Calu3 (cell line): ENCODE measurements around the gene HOPX. TPM values are rescaled to one million over a fixed set of nuclear protein-coding genes. Genes with fewer than 3 reads are reported as not detected.
"Not testable (repeated sequence)": the region's sequence is repeated elsewhere in the genome, so short reads cannot be mapped to it uniquely, and the experiment has no call there.

Experiments
- BruUV-seq: library from RNA; stranded (reverse); fragments of 400-500 nt; replicated peaks from 2 replicates; lab custom pipeline; 2021; lab: Mats Ljungman, UMichigan
- CTCF ChIA-PET: fragments of 300-600 bp; sonication (Branson Sonifier 250); formaldehyde crosslinking; loops from one replicate; lab custom pipeline; 2022; ENCODE audit warnings: antibody characterized with exemption; lab: Charles Lee
- DNase-seq: peaks from one replicate; pipeline ENCODE4 v3.0.0; 2022
- H3K27ac Mint-ChIP-seq: one replicate; pipeline ENCODE4 v1.8.0; 2022; ENCODE audit warnings: mixed read lengths; ENCODE audit not compliant: unreplicated experiment
- H3K27me3 Mint-ChIP-seq: one replicate; pipeline ENCODE4 v1.8.0; 2022; ENCODE audit warnings: mixed read lengths; ENCODE audit not compliant: unreplicated experiment
- H3K36me3 Mint-ChIP-seq: one replicate; pipeline ENCODE4 v1.8.0; 2022; ENCODE audit warnings: mild to moderate bottlenecking, moderate library complexity, mixed read lengths; ENCODE audit not compliant: insufficient read depth, unreplicated experiment
- H3K4me1 Mint-ChIP-seq: one replicate; pipeline ENCODE4 v1.8.0; 2022; ENCODE audit warnings: mild to moderate bottlenecking, low read depth, mixed read lengths; ENCODE audit not compliant: unreplicated experiment
- H3K4me3 Mint-ChIP-seq: one replicate; pipeline ENCODE4 v1.8.0; 2022; ENCODE audit warnings: mild to moderate bottlenecking, low read depth, moderate library complexity, mixed read lengths; ENCODE audit not compliant: unreplicated experiment
- H3K9me3 Mint-ChIP-seq: one replicate; pipeline ENCODE4 v1.8.0; 2022; ENCODE audit warnings: low read depth, mixed read lengths; ENCODE audit not compliant: unreplicated experiment
- intact Hi-C: fragments of 100-400 bp; cut with micrococcal nuclease; formaldehyde crosslinking; loops from one replicate; pipeline ENCODE4 v1.10.0; 2022; ENCODE audit not compliant: unreplicated experiment
- total RNA-seq: library from RNA; stranded (reverse); gene quantifications from 2 replicates; pipeline ENCODE4 v1.2.3, GENCODE V29; 2022
- TF ChIP-seq, protein P1 (sequence below): fragments of 200-600 bp; IDR thresholded peaks from one replicate; pipeline ENCODE4 v1.8.0; 2022; ENCODE audit warnings: antibody characterized with exemption; ENCODE audit not compliant: unreplicated experiment

Gene HOPX
- total RNA-seq, 1 experiment from 2014 or later = not detected

DNA sequence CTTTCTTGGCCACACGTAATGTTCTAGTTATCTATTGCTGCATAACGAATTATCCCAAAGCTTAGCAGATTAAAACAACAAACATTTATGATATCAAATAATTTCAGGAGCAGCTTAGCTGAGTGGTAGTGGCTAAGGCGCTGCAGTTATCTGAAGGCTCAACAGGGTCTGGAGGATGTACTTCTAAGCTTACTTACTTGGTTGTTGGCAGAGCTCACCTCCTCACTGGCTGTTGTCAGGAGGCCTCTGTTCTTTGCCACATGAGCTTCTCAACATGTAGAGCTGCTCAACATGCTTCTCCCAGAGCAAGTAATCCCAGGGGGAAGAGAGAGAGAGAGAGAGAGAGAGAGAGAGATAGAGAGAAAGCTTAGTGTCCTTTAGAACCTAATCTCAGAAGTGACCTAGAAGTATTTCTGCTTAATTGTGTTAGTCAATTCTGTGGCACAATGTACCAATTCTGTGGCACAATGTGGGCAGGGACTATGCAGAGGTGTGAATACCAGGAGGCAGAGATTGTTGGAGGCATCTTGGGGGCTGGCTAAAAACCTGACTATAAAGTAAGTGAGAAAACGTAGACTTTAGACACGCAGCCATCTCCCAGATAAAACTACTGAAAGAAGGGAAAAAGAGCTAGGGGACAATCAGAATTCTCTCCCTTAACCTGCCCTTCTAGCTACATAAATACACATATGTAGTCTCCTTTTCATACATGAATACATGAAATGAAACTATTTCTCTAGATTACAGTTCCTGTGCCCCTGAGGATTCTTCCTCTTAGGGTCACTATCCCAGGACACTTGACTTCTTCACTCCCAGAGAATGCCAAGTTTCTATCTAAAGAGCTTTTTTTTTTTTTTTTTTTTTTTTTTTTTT, 40.2 kb downstream of the HOPX start:
- no peak overlapping the region for H3K4me3 Mint-ChIP-seq
- peak overlapping the region; percentile 63 for H3K27ac Mint-ChIP-seq
- H3K36me3 Mint-ChIP-seq = no peaks in the 10 kb centered on the region
- BruUV-seq = no TSS peak
- peaks cover under 1% of the 10 kb centered on the region for H3K9me3 Mint-ChIP-seq
- H3K4me1 Mint-ChIP-seq = peaks cover 35% of the 10 kb centered on the region
- no peak for DNase-seq
- H3K27me3 Mint-ChIP-seq = no peaks in the 10 kb centered on the region
- TF ChIP-seq, protein P1, sequence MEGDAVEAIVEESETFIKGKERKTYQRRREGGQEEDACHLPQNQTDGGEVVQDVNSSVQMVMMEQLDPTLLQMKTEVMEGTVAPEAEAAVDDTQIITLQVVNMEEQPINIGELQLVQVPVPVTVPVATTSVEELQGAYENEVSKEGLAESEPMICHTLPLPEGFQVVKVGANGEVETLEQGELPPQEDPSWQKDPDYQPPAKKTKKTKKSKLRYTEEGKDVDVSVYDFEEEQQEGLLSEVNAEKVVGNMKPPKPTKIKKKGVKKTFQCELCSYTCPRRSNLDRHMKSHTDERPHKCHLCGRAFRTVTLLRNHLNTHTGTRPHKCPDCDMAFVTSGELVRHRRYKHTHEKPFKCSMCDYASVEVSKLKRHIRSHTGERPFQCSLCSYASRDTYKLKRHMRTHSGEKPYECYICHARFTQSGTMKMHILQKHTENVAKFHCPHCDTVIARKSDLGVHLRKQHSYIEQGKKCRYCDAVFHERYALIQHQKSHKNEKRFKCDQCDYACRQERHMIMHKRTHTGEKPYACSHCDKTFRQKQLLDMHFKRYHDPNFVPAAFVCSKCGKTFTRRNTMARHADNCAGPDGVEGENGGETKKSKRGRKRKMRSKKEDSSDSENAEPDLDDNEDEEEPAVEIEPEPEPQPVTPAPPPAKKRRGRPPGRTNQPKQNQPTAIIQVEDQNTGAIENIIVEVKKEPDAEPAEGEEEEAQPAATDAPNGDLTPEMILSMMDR = no peak
- intact Hi-C loops = no loop called here
- CTCF ChIA-PET = interaction anchor here (0.8 to 0.9 kb wide), 2 partner anchors 51 to 159 kb away, joined by 3 to 5 read pairs; no protein-coding TSS in a partner anchor

GRCh38 chr4:56637791-56638190, 43.3 kb downstream of the HOPX start:
- CTCF ChIA-PET = interaction anchor here (0.6 kb wide), 1 partner anchor 477 kb away, joined by 4 read pairs; no protein-coding TSS in a partner anchor
- Mint-ChIP-seq H3K4me1 (peaks cover 35% of the 10 kb centered on the region), H3K27me3 (no peaks in the 10 kb centered on the region), H3K4me3 (no peak overlapping the region), H3K9me3 (no peaks in the 10 kb centered on the region), H3K36me3 (no peaks in the 10 kb centered on the region), H3K27ac (no peak overlapping the region)
- DNase-seq = no peak
- intact Hi-C loops = no loop called here
- TF ChIP-seq, protein P1 = no peak
- no TSS peak for BruUV-seq

GRCh38 chr4:56637154-56637553, 43.9 kb downstream of the HOPX start:
- BruUV-seq = no TSS peak
- H3K36me3 Mint-ChIP-seq = no peaks in the 10 kb centered on the region
- no peaks in the 10 kb centered on the region for H3K27me3 Mint-ChIP-seq
- no peaks in the 10 kb centered on the region for H3K9me3 Mint-ChIP-seq
- peaks cover 35% of the 10 kb centered on the region for H3K4me1 Mint-ChIP-seq
- no peak overlapping the region for H3K27ac Mint-ChIP-seq
- TF ChIP-seq, protein P1 = no peak
- CTCF ChIA-PET = no interaction called here
- no peak overlapping the region for H3K4me3 Mint-ChIP-seq
- no peak for DNase-seq
- intact Hi-C loops = no loop called here

- DNase-seq, H3K27ac Mint-ChIP-seq, CTCF ChIA-PET, H3K4me3 Mint-ChIP-seq, BruUV-seq, H3K36me3 Mint-ChIP-seq, H3K27me3 Mint-ChIP-seq, intact Hi-C loops, H3K9me3 Mint-ChIP-seq: not testable (repeated sequence)
- peaks cover 21% of the 10 kb centered on the region for H3K4me1 Mint-ChIP-seq
Observed at GRCh38 chr4:56634954-56635353, 46.1 kb downstream of the HOPX start.

DNA sequence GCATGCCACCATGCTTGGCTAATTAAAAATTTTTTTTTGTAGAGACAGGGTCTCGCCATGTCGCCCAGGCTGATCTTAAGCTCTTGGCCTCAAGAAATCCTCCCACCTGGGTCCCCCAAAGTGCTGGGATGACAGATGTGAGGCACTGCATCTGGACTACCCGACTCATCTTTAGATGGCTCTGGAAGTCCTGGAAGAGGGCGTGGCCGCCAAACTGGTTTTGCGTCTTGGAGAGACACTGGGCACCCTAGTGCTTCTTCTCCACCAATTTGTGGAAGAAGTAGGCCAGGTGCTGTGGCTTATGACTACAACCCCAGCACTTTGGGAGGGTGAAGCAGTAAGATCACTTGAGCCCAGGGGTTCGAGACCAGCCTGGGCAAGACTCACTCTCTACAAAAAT, 47.6 kb downstream of the HOPX start:
- Mint-ChIP-seq H3K9me3 (no peaks in the 10 kb centered on the region), H3K27me3 (no peaks in the 10 kb centered on the region), H3K4me3 (no peak overlapping the region), H3K4me1 (peaks cover 18% of the 10 kb centered on the region), H3K27ac (no peak overlapping the region), H3K36me3 (no peaks in the 10 kb centered on the region)
- CTCF ChIA-PET = no interaction called here
- BruUV-seq = no TSS peak
- no peak for DNase-seq
- intact Hi-C loops = no loop called here
- TF ChIP-seq, protein P1 = no peak
